ENCODE measurements around the gene AQP1. TPM values are rescaled to one million over a fixed set of nuclear protein-coding genes. Genes with fewer than 3 reads are reported as not detected.

Gene AQP1
- total and polyA plus RNA-seq, 2 experiments from 2014 or later, result 0.33 to 0.54 TPM

DNA sequence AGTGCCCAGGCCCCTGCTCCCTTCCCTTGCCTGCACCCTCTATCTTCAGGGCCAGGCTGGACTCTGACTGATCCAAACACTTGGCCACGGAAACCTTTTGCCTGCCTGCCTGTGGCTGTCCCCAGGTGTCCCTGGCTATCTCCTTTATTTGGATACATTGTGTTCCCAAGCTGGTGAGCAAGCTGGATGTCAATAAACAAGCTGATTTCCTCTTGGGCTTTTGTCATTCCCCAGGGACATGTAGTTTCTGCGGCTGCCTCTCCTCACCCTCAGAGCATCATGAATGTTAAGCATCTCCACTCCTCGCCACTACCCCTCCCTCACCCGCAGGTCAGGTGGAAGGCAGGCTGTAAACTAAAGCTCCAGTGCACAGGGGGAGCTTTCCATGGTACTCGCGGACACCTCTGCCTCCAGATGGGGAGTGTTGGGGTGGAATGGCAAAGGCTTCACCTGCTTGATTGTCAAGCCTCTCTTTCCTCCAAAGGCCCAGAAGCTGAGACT, 59.0 kb downstream of the AQP1 start:
- WGBS, 2 experiments (ENCODE audit: low coverage in 1 of 2, low lambda C conversion rate in 2 of 2, missing lambda C conversion rate in 2 of 2), result 70 to 75% methylated on average over 6 of the region's 6 CpGs
- H3K27ac ChIP-seq, result no peak overlapping the region
- H3K4me2 ChIP-seq (ENCODE audit: unreplicated experiment), result no peak overlapping the region
- no peak for TF ChIP-seq EZH2phosphoT487 (IDR thresholded peaks at IDR 0.05; ENCODE audit: insufficient read depth, low read depth)
- TF ChIP-seq EZH2 (IDR thresholded peaks at IDR 0.05; ENCODE audit: insufficient read depth, poor library complexity, severe bottlenecking), result no peak
- H3K4me1 ChIP-seq (ENCODE audit: insufficient read depth), result no peaks in the 10 kb centered on the region
- H4K20me1 ChIP-seq (ENCODE audit: insufficient read depth), result no peaks in the 10 kb centered on the region
- H2AFZ ChIP-seq, result no peak overlapping the region
- no peak overlapping the region for H3K9ac ChIP-seq
- no peak overlapping the region for H3K4me3 ChIP-seq
- no peaks in the 10 kb centered on the region for H3K9me2 ChIP-seq (ENCODE audit: insufficient read depth)
- H3F3A ChIP-seq (ENCODE audit: insufficient read depth), result no peaks in the 10 kb centered on the region
- H3K36me3 ChIP-seq (ENCODE audit: low read depth), result no peaks in the 10 kb centered on the region
- H3K9me3 ChIP-seq (ENCODE audit: low read depth), result no peaks in the 10 kb centered on the region
- H3K27me3 ChIP-seq (replicated peaks; ENCODE audit: insufficient read depth), result peaks cover 52% of the 10 kb centered on the region
- H3K79me2 ChIP-seq (ENCODE audit: insufficient read depth), result no peaks in the 10 kb centered on the region
- in situ Hi-C loops (cut with MboI), result no loop called here
- no peak for DNase-seq

DNA sequence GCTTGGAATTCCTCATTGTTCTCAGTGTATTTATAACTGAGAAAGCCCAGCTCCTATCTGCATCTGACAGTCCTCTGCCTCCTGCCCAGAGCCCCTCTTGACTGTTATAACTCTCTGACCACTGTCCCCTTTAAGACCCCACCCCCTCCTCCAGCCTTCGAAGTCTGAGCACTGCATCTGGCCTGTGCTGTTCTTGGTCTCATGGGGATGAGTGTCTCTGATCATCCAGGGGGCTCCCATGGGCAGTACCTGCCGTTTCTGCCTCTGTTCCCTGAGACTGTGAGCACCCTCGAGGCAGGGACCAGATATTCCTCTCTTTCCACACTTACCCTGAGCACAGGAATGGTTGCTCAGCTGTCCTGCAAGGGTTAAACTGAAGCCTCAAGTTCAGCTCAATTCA, 59.8 kb downstream of the AQP1 start:
- H3K9me2 ChIP-seq (ENCODE audit: insufficient read depth), result no peaks in the 10 kb centered on the region
- no peak overlapping the region for H3K4me3 ChIP-seq
- H4K20me1 ChIP-seq (ENCODE audit: insufficient read depth), result no peaks in the 10 kb centered on the region
- in situ Hi-C loops (cut with MboI), result no loop called here
- no peaks in the 10 kb centered on the region for H3K9me3 ChIP-seq (ENCODE audit: low read depth)
- no peak for DNase-seq
- H3K79me2 ChIP-seq (ENCODE audit: insufficient read depth), result no peaks in the 10 kb centered on the region
- no peak overlapping the region for H3K4me2 ChIP-seq (ENCODE audit: unreplicated experiment)
- no peak overlapping the region for H2AFZ ChIP-seq
- no peak overlapping the region for H3K27ac ChIP-seq
- TF ChIP-seq EZH2 (IDR thresholded peaks at IDR 0.05; ENCODE audit: insufficient read depth, poor library complexity, severe bottlenecking) (no peak), EZH2phosphoT487 (IDR thresholded peaks at IDR 0.05; ENCODE audit: insufficient read depth, low read depth) (no peak)
- H3K36me3 ChIP-seq (ENCODE audit: low read depth), result no peaks in the 10 kb centered on the region
- peaks cover 59% of the 10 kb centered on the region for H3K27me3 ChIP-seq (replicated peaks; ENCODE audit: insufficient read depth)
- H3F3A ChIP-seq (ENCODE audit: insufficient read depth), result no peaks in the 10 kb centered on the region
- no peak overlapping the region for H3K9ac ChIP-seq
- H3K4me1 ChIP-seq (ENCODE audit: insufficient read depth), result no peaks in the 10 kb centered on the region
- 4 to 10% methylated on average over 3 of the region's 3 CpGs for WGBS, 2 experiments (ENCODE audit: low coverage in 1 of 2, low lambda C conversion rate in 2 of 2, missing lambda C conversion rate in 2 of 2)

DNA sequence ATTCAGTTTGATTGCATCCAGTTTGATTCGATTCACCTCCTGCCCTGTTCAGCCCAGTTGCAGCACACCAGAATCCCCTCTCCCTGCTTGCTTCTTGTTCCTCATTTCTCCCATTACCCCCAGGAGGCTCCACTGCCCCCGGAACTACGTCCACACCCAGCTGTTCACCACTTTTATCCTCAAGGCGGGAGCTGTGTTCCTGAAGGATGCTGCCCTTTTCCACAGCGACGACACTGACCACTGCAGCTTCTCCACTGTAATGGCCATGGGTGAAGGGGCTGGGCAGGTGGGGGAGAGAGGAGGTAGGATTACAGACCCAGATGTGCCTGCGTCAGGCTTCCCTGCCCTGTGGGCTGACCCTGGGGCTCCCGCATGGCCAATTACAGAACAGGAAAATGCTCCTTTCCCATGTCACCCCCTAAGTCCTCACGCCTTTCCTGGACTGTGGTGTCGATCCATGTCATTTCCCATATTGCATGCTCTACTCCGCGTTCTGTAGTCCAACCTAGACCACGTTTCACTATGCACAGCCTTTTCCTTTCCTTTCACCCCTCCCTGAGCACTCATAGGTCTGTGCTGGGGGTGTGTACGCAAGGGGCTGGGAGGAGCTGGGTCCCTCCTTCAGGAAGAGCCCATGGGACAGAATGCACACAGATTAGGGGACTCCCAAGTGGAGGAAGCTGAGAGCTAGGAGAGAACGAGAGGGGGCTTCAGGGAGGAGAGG, 60.3 kb downstream of the AQP1 start:
- DNase-seq, result no peak
- Histone ChIP-seq H3K36me3 (ENCODE audit: low read depth) (no peaks in the 10 kb centered on the region), H3K4me1 (ENCODE audit: insufficient read depth) (no peaks in the 10 kb centered on the region), H4K20me1 (ENCODE audit: insufficient read depth) (no peaks in the 10 kb centered on the region), H3K4me2 (ENCODE audit: unreplicated experiment) (no peak overlapping the region), H3F3A (ENCODE audit: insufficient read depth) (no peaks in the 10 kb centered on the region), H3K9me3 (ENCODE audit: low read depth) (no peaks in the 10 kb centered on the region), H3K4me3 (no peak overlapping the region), H3K9me2 (ENCODE audit: insufficient read depth) (no peaks in the 10 kb centered on the region), H2AFZ (no peak overlapping the region), H3K27me3 (replicated peaks; ENCODE audit: insufficient read depth) (peaks cover 53% of the 10 kb centered on the region), H3K79me2 (ENCODE audit: insufficient read depth) (no peaks in the 10 kb centered on the region), H3K9ac (no peak overlapping the region), H3K27ac (no peak overlapping the region)
- in situ Hi-C loops (cut with MboI), result no loop called here
- WGBS, 2 experiments (ENCODE audit: low coverage in 1 of 2, low lambda C conversion rate in 2 of 2, missing lambda C conversion rate in 2 of 2), result 30 to 34% methylated on average over 15 of the region's 15 CpGs
- TF ChIP-seq EZH2phosphoT487 (IDR thresholded peaks at IDR 0.05; ENCODE audit: insufficient read depth, low read depth) (no peak), EZH2 (IDR thresholded peaks at IDR 0.05; ENCODE audit: insufficient read depth, poor library complexity, severe bottlenecking) (no peak)

DNA sequence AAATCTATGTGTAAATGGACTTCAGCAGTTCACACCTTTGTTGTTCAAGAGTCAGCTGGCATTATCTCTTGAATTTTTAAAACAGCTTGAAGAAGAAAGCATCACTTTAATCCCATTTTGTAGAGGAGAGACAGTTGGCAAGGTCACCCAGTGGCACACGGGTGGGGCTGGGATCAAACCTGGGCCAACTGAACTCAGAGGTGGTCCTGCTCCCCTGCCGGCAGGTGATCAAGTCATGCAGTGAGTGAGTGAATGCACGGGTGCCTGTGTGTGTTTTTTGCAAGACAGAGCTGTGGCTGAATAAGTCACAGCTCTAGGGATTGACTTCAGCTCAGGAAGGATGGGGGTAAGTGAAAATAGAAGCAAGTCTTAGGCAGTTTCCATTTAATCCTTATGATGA, 61.6 kb downstream of the AQP1 start:
- TF ChIP-seq EZH2 (IDR thresholded peaks at IDR 0.05; ENCODE audit: insufficient read depth, poor library complexity, severe bottlenecking) (no peak), EZH2phosphoT487 (IDR thresholded peaks at IDR 0.05; ENCODE audit: insufficient read depth, low read depth) (no peak)
- H2AFZ ChIP-seq, result no peak overlapping the region
- no peaks in the 10 kb centered on the region for H3K9me2 ChIP-seq (ENCODE audit: insufficient read depth)
- no peaks in the 10 kb centered on the region for H3K79me2 ChIP-seq (ENCODE audit: insufficient read depth)
- no peak overlapping the region for H3K27ac ChIP-seq
- H3K4me2 ChIP-seq (ENCODE audit: unreplicated experiment), result no peak overlapping the region
- no peaks in the 10 kb centered on the region for H3K9me3 ChIP-seq (ENCODE audit: low read depth)
- H3F3A ChIP-seq (ENCODE audit: insufficient read depth), result no peaks in the 10 kb centered on the region
- H3K36me3 ChIP-seq (ENCODE audit: low read depth), result no peaks in the 10 kb centered on the region
- 40 to 44% methylated on average over 3 of the region's 3 CpGs for WGBS, 2 experiments (ENCODE audit: low coverage in 1 of 2, low lambda C conversion rate in 2 of 2, missing lambda C conversion rate in 2 of 2)
- in situ Hi-C loops (cut with MboI), result no loop called here
- no peak overlapping the region for H3K4me3 ChIP-seq
- peaks cover 42% of the 10 kb centered on the region for H3K27me3 ChIP-seq (replicated peaks; ENCODE audit: insufficient read depth)
- H4K20me1 ChIP-seq (ENCODE audit: insufficient read depth), result no peaks in the 10 kb centered on the region
- no peaks in the 10 kb centered on the region for H3K4me1 ChIP-seq (ENCODE audit: insufficient read depth)
- DNase-seq, result no peak
- no peak overlapping the region for H3K9ac ChIP-seq
